Measurements from ENCODE around the gene CRTAC1. TPM values are rescaled to one million over a fixed set of nuclear protein-coding genes. Genes with fewer than 3 reads are reported as not detected.

CRTAC1 gene
- total RNA-seq, 1 experiment from 2014 or later: 1.2 TPM

- no peaks in the 10 kb centered on the region for H3K36me3 Mint-ChIP-seq
- H3K27me3 Mint-ChIP-seq (ENCODE audit: low read depth): no peaks in the 10 kb centered on the region
- H3K9me3 Mint-ChIP-seq: no peaks in the 10 kb centered on the region
- DNase-seq (ENCODE audit: low spot score) (no peak), ATAC-seq (no peak)
- H3K4me3 Mint-ChIP-seq: no peak overlapping the region
- no peak for TF ChIP-seq ZNF219 (CRISPR knock-in tag; IDR thresholded peaks at IDR 0.05; ENCODE audit: borderline replicate concordance)
- no peak for TF ChIP-seq CBFB (CRISPR knock-in tag; IDR thresholded peaks at IDR 0.05; ENCODE audit: low read depth)
- TF ChIP-seq ELF4 (CRISPR knock-in tag; IDR thresholded peaks at IDR 0.05; ENCODE audit: low read depth): no peak
- no peak for TF ChIP-seq IRF2 (CRISPR knock-in tag; IDR thresholded peaks at IDR 0.05; ENCODE audit: borderline replicate concordance, low read depth)
- TF ChIP-seq FOXP1 (CRISPR knock-in tag; IDR thresholded peaks at IDR 0.05; ENCODE audit: borderline replicate concordance): no peak
- no peak for TF ChIP-seq CTCF (IDR thresholded peaks at IDR 0.05)
- TF ChIP-seq USF2 (CRISPR knock-in tag; IDR thresholded peaks at IDR 0.05): no peak
- no peak for TF ChIP-seq ZMAT4 (CRISPR knock-in tag; IDR thresholded peaks at IDR 0.05)
- TF ChIP-seq EMX1 (CRISPR knock-in tag; IDR thresholded peaks at IDR 0.05): no peak
- no peak for TF ChIP-seq ATF3 (CRISPR knock-in tag; conservative IDR thresholded peaks at IDR 0.05)
- TF ChIP-seq NR1H2 (CRISPR knock-in tag; IDR thresholded peaks at IDR 0.05): no peak
- no peak for TF ChIP-seq SMAD3 (CRISPR knock-in tag; IDR thresholded peaks at IDR 0.05; ENCODE audit: borderline replicate concordance)
- no peak for TF ChIP-seq ZNF263 (CRISPR knock-in tag; IDR thresholded peaks at IDR 0.05; ENCODE audit: low read depth)
- TF ChIP-seq TEAD4 (CRISPR knock-in tag; IDR thresholded peaks at IDR 0.05): no peak
- TF ChIP-seq E2F5 (CRISPR knock-in tag; IDR thresholded peaks at IDR 0.05): no peak
- no peak for TF ChIP-seq MYBL2 (CRISPR knock-in tag; IDR thresholded peaks at IDR 0.05)
- no peak for TF ChIP-seq KAT7 (CRISPR knock-in tag; IDR thresholded peaks at IDR 0.05; ENCODE audit: borderline replicate concordance)
- no peak for TF ChIP-seq RELA (CRISPR knock-in tag; IDR thresholded peaks at IDR 0.05; ENCODE audit: borderline replicate concordance)
- no peak overlapping the region for H3K27ac Mint-ChIP-seq
- H3K4me1 Mint-ChIP-seq: peaks cover 28% of the 10 kb centered on the region
- ChIA-PET POLR2A (interaction anchor here (1.1 kb wide), 1 partner anchor 10 kb away, joined by 3 read pairs; no protein-coding TSS in a partner anchor), CTCF (interaction anchor here (0.6 to 3.6 kb wide), 5 partner anchors 18 to 129 kb away, joined by 4 to 22 read pairs (median 6); partner anchors contain the start of gene GOLGA7B)
Observed at GRCh38 chr10:97870990-97871389, 159.4 kb downstream of the CRTAC1 start.

GRCh38 chr10:97869091-97870042 lies 161.1 kb downstream of the CRTAC1 start:
- Mint-ChIP-seq H3K27me3 (ENCODE audit: low read depth) (no peaks in the 10 kb centered on the region), H3K36me3 (no peaks in the 10 kb centered on the region), H3K4me3 (no peak overlapping the region), H3K4me1 (peaks cover 28% of the 10 kb centered on the region), H3K9me3 (no peaks in the 10 kb centered on the region), H3K27ac (no peak overlapping the region)
- DNase-seq (ENCODE audit: low spot score) (peak; percentile 78), ATAC-seq (peak; percentile 93)
- ChIA-PET CTCF (interaction anchor here (0.6 to 4.3 kb wide), 32 partner anchors 8 to 440 kb away, joined by 3 to 57 read pairs (median 4); partner anchors contain the start of gene GOLGA7B), POLR2A (no interaction called here)
- TF ChIP-seq RORB (CRISPR knock-in tag; IDR thresholded peaks at IDR 0.05): no peak
- TF ChIP-seq ATF2 (CRISPR knock-in tag; IDR thresholded peaks at IDR 0.05; ENCODE audit: borderline replicate concordance, low read depth): no peak
- 0 out of 2 replicates have a peak, but pooled peaks have one; percentile 49 for TF ChIP-seq ARID4B (CRISPR knock-in tag; IDR thresholded peaks at IDR 0.05; ENCODE audit: borderline replicate concordance)
- no peak for TF ChIP-seq NR1H2 (CRISPR knock-in tag; IDR thresholded peaks at IDR 0.05)
- no peak for TF ChIP-seq ESRRA (CRISPR knock-in tag; IDR thresholded peaks at IDR 0.05; ENCODE audit: borderline replicate concordance)
- no peak for TF ChIP-seq ZNF317 (CRISPR knock-in tag; IDR thresholded peaks at IDR 0.05; ENCODE audit: borderline replicate concordance, low read depth)
- no peak for TF ChIP-seq CREB1 (CRISPR knock-in tag; IDR thresholded peaks at IDR 0.05)

All from WTC11 (cell line).